NCI-H2171 (cell line): ENCODE results near the gene CDK11B.
A peak's percentile ranks its signal among the peaks of the same experiment; 100 is the strongest.
"Not testable (repeated sequence)": the region's sequence is repeated elsewhere in the genome, so short reads cannot be mapped to it uniquely, and the experiment has no call there.

Experiments
- DNase-seq: peaks from one replicate; lab custom pipeline; 2025; lab: John Stamatoyannopoulos, UW

Gene CDK11B

DNA sequence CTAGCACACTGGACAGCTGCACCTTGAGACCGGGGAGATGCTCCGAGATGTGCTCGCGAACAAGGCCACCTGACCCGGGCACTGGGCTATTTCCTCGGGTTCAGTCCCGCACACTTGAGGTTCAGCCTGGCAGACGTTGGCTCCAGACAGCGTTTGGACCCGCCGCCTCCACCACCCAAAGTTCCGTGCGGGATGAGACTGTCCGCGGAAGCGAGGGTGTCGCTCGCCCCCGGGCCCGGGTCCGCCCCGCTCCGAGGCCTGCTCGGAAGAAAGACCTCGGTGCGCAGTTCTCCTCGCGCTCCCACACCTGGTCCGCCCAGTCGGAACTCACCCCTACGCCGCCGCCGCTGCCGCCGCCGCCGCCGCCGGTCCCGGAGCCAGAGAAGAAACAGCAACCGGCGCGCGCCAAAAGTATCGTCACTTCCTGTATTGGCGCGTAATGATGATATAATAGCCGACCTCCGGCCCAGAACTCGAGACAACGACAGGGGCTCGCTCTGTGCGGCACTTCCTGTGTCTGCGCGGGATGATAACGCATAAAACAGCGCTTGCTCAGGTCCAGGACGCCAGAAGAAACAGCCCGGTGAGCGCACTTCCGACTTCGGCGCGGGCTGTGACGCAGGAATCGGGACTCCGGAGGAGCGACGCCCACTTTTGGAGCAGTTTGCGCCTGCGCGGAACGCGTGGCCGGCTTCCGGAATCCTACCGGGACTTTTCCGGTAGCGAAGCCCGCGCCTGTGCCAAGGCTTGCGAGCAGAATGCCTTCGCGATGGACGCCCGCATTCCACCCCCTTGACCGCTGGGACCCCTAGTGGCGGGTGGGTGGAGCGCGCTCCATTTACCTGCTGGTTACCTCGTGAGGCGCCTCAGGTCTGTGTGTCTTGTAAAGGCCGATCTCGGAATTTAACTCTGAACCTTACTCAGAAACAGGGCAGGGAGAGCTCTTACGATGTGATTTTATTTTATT lies at the start of gene CDK11B:
CDK11B (minus strand) TSS at position 422 of the 967 bp plus-strand sequence. CDS start 1,519 bp downstream, outside the sequence.
- peak; percentile 92 for DNase-seq

- DNase-seq = not testable (repeated sequence)
Measured at GRCh38 chr1:1707897-1708296, 49.1 kb upstream of the CDK11B start.

DNA sequence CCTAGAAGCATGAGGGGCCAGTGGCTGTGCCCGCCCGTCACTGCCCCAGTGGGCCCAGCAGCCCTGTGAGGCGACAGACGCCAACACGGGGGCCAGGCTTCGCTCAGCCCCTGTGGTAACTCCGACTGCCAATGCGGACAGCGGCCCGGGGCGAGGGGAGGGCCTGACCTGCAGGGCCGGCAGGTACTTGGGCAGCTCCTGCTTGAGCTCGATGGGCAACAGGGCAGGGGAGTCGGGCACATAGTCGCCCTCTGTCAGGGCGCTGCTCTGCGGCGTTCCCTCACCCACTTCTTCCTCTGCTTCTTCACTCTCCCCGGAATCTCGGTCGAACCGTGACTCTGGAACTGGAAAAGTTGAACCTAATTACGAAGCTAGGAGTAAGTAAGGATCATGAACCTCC lies 48.4 kb upstream of the CDK11B start:
- not testable (repeated sequence) for DNase-seq

- not testable (repeated sequence) for DNase-seq
Measured at GRCh38 chr1:1705623-1706022, 46.8 kb upstream of the CDK11B start.

DNA sequence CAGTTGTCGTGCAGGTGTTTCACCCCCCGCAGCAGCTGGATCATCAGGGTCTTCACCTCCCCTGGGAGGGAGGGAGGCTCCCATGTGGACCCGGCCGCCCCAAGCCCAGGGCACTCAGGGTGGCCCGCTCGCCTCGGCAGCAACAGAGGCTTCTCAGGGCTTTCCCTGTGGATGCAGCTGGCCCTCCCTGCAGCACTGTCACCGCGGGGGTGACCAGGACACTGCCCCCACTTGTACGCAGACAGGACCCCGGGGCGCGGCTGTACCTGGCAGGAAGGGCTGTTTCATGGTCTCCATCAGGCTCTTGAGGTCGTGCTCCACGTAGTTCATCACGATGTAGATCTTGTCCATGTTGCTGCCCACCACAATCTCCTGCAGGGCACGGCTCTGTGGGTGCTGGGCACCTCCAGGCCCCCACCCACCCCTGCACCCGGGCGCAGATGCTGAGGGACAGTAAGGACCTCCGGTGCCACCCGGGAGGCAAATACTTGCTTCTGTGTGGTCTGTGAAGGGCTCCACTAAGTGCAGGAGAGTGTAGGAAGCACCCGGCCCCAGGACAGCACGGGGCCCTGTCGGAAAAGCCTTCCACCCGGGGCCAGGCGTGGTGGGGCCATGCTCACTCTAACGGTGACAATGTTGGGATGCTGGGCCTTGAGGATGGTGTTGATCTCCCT lies 45.6 kb upstream of the CDK11B start:
- not testable (repeated sequence) for DNase-seq

DNA sequence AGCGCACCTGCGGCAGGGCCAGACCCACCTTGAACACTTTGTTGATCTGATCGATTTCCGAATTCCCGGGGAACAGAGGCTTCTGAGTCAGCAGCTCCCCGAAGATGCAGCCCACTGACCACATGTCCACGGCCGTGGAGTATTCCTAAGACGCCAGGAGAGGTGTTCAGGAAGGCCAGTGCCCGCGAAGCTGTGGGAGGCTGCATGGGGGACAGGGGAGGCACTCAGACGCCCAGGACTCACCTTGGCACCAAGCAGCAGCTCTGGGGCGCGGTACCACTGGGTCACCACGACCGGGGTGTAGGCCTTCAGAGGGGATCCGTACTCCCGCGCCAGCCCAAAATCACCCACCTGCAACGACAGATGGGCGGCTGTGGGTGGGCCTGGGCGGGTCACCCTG lies 45.0 kb upstream of the CDK11B start:
- DNase-seq = no peak

GRCh38 chr1:1702506-1702905 lies 43.7 kb upstream of the CDK11B start:
- not testable (repeated sequence) for DNase-seq

GRCh38 chr1:1700557-1700956 lies 41.8 kb upstream of the CDK11B start:
- DNase-seq = not testable (repeated sequence)

DNA sequence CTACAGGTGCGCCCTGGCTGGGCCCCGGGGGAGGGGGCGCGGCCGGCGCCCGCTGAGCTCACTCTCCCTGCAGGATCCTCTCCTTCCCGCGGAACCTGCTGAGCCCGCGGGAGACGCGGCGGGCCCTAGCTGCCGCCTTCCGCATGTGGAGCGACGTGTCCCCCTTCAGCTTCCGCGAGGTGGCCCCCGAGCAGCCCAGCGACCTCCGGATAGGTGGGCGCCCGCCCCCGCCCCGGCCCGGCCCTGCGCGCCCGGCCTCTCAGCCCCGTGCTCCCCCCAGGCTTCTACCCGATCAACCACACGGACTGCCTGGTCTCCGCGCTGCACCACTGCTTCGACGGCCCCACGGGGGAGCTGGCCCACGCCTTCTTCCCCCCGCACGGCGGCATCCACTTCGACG lies 41.3 kb upstream of the CDK11B start:
- DNase-seq = not testable (repeated sequence)

DNA sequence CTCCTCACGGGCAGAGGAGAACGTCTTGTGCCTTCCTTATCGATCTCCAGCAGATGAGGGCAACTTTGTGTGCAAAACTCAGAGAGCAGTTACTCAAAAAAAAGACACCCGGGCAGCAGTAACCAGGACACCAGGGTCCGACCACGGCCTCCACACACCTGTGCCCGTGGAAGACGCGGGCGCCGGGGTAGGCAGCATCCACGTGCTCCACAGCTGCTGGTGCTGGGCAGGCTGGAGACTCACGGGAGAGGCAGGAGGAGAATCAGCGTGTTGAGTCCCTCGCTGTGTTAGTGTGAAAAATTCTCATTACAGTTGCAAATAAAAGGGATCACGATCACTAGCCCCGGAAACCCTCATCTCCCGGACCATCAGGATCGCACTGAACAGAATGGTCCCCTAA lies 40.3 kb upstream of the CDK11B start:
- not testable (repeated sequence) for DNase-seq

DNA sequence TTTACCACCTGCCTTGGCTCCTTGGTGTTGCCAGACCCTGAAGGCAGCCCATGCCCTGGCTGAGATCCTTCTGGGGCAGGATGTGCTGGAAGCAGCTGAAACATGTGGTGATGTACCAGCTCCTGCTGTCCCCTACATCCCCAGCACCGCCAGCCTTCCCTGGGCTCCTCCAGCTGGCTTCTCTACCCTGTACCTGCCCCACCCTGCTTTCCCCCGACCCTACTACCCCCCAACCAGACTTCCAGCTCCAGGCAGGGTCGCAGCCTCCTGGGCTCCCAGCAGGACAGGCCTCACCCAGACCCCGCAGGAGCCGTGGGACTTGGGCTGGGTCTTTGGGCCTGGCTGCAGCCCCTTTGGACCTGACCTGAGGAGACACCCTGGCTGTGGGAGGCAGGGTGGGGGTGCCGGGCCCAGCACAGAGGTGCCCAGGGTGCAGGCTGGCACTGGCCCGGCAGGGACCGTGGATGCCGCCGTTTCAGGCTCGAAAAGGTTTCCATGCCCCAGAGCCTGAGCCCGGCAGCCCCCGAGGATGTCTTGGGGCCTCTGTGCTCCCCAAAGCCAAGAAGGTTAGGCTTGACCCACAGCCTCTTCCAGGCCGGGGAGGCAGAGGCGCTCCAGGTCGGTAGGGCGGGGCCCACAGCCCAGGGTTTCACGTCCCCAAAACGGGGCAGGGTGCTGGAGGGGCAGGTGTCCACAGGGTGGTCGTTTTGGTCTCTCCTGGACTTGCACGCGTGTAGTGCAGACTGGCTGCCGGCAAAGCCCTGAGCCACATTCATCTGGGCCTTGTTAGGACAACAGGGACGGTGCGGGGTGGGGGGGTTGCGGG lies 38.8 kb upstream of the CDK11B start:
- DNase-seq = not testable (repeated sequence)

GRCh38 chr1:1696431-1697357 lies 37.9 kb upstream of the CDK11B start:
- DNase-seq = not testable (repeated sequence)

DNA sequence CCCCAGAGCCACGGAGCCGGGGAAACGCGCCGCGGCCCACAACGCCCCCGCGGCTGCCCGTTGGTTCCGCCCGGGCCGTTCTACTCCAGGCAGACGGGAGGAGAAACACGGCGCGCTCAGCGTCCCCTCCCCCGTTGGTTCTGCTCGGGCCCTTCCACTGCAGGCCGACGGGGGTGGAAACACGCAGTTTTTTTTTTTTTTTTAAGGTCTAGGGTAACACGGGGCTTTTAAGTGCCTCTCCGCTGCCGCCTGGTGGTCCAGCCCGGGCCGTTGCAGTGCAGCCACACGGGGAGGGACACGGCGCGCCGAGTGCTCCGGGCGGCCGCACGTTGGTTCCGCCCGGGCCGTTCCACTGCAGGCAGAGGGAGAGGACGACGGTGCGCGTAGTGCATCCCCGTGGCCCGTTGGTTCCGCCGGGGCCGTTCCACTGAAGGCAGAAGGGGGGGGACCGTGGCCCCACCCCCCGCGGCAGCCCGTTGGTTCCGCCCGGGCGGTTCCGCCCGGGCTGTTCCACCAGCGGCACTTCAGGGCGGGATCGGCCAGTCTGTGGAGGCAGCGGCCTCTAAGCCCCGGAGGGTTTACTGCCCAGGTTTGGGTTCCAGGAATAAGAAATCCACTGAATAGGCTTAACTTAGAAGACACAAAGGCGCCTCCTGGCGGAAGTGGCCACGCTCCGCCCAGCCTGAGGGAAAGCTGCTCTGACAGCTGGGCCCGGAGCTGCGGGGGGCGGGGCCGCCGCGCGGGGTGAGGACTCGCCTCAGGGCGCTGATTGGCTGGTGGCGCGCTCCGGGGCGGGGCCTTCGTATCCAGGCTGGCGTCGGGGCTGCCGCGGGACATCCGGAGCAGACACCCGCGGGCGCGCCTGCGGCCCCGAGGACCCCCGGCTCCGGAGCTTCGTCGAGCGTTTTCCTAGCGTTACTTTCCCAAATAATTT lies 34.2 kb upstream of the CDK11B start, which contains the start of gene SLC35E2B:
SLC35E2B (minus strand) TSS at position 82 of the 934 bp plus-strand sequence. CDS start 16,096 bp downstream, outside the sequence.
- DNase-seq = peak; percentile 71

DNA sequence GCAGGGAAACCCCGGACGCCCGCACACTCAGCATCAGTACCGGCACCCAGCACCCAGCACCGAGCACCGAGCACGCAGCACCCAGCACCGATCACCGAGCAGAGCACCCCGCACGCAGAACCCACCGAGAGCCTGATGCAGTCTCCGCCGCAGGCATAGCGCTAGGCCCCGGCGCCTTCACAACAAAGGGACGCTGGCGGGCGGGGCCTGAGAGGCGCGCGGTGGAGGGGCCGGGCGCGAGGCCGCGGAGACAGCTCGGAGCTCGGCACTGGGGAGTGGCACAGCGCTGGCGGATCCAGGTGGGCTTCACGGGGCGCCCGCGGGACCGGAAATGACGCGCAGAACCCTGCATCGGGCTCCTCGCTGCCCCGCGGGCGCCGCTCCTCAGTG lies 33.5 kb upstream of the CDK11B start:
- peak; percentile 55 for DNase-seq

- not testable (repeated sequence) for DNase-seq
Measured at GRCh38 chr1:1691443-1691842, 32.6 kb upstream of the CDK11B start.

DNA sequence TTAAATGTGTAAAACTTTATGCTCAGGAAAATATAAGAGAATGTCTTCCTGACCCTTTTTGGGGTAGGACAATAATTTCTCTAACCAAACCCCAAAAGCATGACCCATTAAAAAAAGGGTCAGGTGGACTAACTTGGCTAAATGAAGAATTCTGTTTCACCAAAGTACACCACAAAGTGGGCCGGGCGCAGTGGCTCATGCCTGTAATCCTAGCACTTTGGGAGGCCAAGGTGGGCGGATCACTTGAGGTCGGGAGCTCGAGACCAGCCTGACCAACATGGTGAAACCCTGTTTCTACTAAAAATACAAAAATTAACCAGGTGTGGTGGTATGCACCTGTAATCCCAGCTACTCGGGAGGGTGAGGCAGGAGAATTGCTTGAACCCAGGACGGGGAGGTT lies 30.7 kb upstream of the CDK11B start:
- not testable (repeated sequence) for DNase-seq

DNA sequence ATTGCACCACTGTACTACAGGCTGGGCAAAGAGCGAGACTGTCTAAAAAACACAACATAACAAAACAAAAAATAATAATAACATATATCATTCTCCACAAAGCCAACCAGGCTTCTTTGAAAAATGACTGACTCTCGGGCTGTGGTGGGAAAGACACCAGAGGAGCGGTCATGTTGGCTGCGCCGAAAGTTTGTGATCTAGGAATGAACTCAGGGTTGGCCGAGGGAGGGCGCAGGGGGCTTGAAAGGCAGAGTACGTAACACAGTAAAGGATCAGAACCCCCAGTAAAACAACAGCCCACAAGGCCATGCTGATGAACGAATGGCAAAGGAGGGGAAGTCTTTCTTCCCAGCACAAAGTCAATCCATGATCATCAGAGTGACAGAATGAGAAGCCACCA lies 29.0 kb upstream of the CDK11B start:
- no peak for DNase-seq

DNA sequence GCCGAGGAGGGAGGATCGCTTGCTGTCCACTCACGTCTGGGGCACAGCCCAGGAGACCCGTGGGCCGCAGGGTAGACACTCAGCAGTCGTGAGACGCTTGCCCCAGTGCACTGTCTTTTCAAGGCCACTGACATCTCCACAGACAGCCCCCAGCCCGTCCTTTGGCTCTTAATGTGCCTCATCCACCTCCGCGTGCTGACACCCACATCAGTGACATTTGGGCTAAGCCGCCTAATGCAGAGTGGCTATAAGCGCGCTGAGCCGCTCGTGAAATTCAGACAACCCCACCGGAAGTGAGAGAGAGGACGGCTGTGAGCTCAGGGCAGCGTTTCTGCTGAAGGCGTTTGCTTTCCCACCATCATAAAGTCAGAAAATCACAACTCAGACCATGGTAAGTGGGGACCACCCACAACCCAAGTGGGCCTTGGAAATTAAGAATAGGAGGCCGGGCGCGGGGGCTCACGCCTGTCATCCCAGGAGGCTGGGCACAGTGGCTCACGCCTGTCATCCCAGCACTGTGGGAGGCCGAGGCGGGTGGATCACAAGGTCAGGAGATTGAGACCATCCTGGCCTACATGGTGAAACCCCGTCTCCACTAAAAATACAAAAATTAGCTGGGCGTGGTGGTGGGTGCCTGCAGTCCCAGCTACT lies 25.4 kb upstream of the CDK11B start:
- DNase-seq = no peak
